ENCODE data around the gene ICA1. TPM values are rescaled to one million over a fixed set of nuclear protein-coding genes. Genes with fewer than 3 reads are reported as not detected.

ICA1 gene
- total and polyA plus RNA-seq, 4 donors: 1.4 to 22.7 (median 8.1) TPM

- H3K36me3 ChIP-seq (ENCODE audit: control insufficient read depth in 4 of 4, insufficient read depth in 3 of 4, low read depth in 1 of 4, low read length in 3 of 4): no peaks in the 10 kb centered on the region
- 87% methylated on average over 5 of the region's 5 CpGs for WGBS
- peaks cover 0 to 4% (median 2%) of the 10 kb centered on the region in 4 donors for H3K4me1 ChIP-seq (ENCODE audit: control insufficient read depth in 4 of 4, insufficient read depth in 4 of 4, low read length in 3 of 4)
- H3K9ac ChIP-seq (ENCODE audit: low read depth in 1 of 2, low read length in 2 of 2): no peak overlapping the region
- H3K27ac ChIP-seq (ENCODE audit: low read depth in 1 of 2, low read length in 2 of 2): no peak overlapping the region
- H3K27me3 ChIP-seq (ENCODE audit: control insufficient read depth in 4 of 4, insufficient read depth in 4 of 4, low read length in 3 of 4): no peaks in the 10 kb centered on the region
- no peak for DNase-seq (ENCODE audit: low spot score)
- no peak overlapping the region for H3K4me3 ChIP-seq (ENCODE audit: low read depth in 1 of 3, low read length in 3 of 3)
- no peaks in the 10 kb centered on the region for H3K9me3 ChIP-seq (ENCODE audit: control insufficient read depth in 4 of 4, low read length in 3 of 4)
- no peak for TF ChIP-seq MAX (IDR thresholded peaks at IDR 0.05)
- TF ChIP-seq FOXA2 (IDR thresholded peaks at IDR 0.05): no peak
- no peak for TF ChIP-seq GABPA (IDR thresholded peaks at IDR 0.05 in 1 of 2, conservative IDR thresholded peaks at IDR 0.05 in 1 of 2)
- TF ChIP-seq ATF3 (IDR thresholded peaks at IDR 0.05): no peak
- TF ChIP-seq HNF4G (IDR thresholded peaks at IDR 0.05): no peak
- no peak for TF ChIP-seq RXRA (IDR thresholded peaks at IDR 0.05)
- no peak for TF ChIP-seq RAD21 (IDR thresholded peaks at IDR 0.05)
These were observed 40.4 kb downstream of the ICA1 start for GRCh38 chr7:8221567-8221966.

- Histone ChIP-seq H3K9me3 (ENCODE audit: control insufficient read depth in 4 of 4, low read length in 3 of 4) (no peaks in the 10 kb centered on the region), H3K36me3 (ENCODE audit: control insufficient read depth in 4 of 4, insufficient read depth in 3 of 4, low read depth in 1 of 4, low read length in 3 of 4) (no peaks in the 10 kb centered on the region), H3K27me3 (ENCODE audit: control insufficient read depth in 4 of 4, insufficient read depth in 4 of 4, low read length in 3 of 4) (no peaks in the 10 kb centered on the region), H3K4me3 (ENCODE audit: low read depth in 1 of 3, low read length in 3 of 3) (no peak overlapping the region), H3K4me1 (ENCODE audit: control insufficient read depth in 4 of 4, insufficient read depth in 4 of 4, low read length in 3 of 4) (peaks cover 0 to 4% (median 2%) of the 10 kb centered on the region in 4 donors), H3K27ac (ENCODE audit: low read depth in 1 of 2, low read length in 2 of 2) (no peak overlapping the region), H3K9ac (ENCODE audit: low read depth in 1 of 2, low read length in 2 of 2) (no peak overlapping the region)
- WGBS: 94% methylated on average over 5 of the region's 5 CpGs
- TF ChIP-seq YY1 (IDR thresholded peaks at IDR 0.05) (no peak), ATF3 (IDR thresholded peaks at IDR 0.05) (no peak), HNF4A (conservative IDR thresholded peaks at IDR 0.05) (no peak), CTCF (IDR thresholded peaks at IDR 0.05; ENCODE audit: low read depth, low read length, missing input control) (no peak), EGR1 (IDR thresholded peaks at IDR 0.05; ENCODE audit: low read depth in 2 of 2) (no peak), FOXA2 (IDR thresholded peaks at IDR 0.05) (no peak)
- DNase-seq (ENCODE audit: low spot score): no peak
These were observed 40.9 kb downstream of the ICA1 start for GRCh38 chr7:8221101-8221495.

- Histone ChIP-seq H3K36me3 (ENCODE audit: control insufficient read depth in 4 of 4, insufficient read depth in 3 of 4, low read depth in 1 of 4, low read length in 3 of 4) (no peaks in the 10 kb centered on the region), H3K27ac (ENCODE audit: low read depth in 1 of 2, low read length in 2 of 2) (no peak overlapping the region), H3K9ac (ENCODE audit: low read depth in 1 of 2, low read length in 2 of 2) (no peak overlapping the region), H3K4me1 (ENCODE audit: control insufficient read depth in 4 of 4, insufficient read depth in 4 of 4, low read length in 3 of 4) (peaks cover 0 to 4% (median 2%) of the 10 kb centered on the region in 4 donors), H3K9me3 (ENCODE audit: control insufficient read depth in 4 of 4, low read length in 3 of 4) (no peaks in the 10 kb centered on the region), H3K27me3 (ENCODE audit: control insufficient read depth in 4 of 4, insufficient read depth in 4 of 4, low read length in 3 of 4) (no peaks in the 10 kb centered on the region), H3K4me3 (ENCODE audit: low read depth in 1 of 3, low read length in 3 of 3) (no peak overlapping the region)
- TF ChIP-seq YY1 (IDR thresholded peaks at IDR 0.05): no peak
- TF ChIP-seq ZBTB33 (IDR thresholded peaks at IDR 0.05): no peak
- no peak for DNase-seq (ENCODE audit: low spot score)
- WGBS: 92% methylated on average over 7 of the region's 7 CpGs
These were observed 41.4 kb downstream of the ICA1 start for GRCh38 chr7:8220376-8221100.
